ENCODE results near the gene GPR157.
"Not testable (repeated sequence)": the region's sequence is repeated elsewhere in the genome, so short reads cannot be mapped to it uniquely, and the experiment has no call there.

GPR157 gene

GRCh38 chr1:9115351-9116205 lies 13.3 kb downstream of the GPR157 start:
- DNase-seq, result no peak

GRCh38 chr1:9112961-9113880 lies 15.7 kb downstream of the GPR157 start:
- no peak for DNase-seq

GRCh38 chr1:9111957-9112356 lies 16.9 kb downstream of the GPR157 start:
- no peak for DNase-seq

- DNase-seq, result no peak
Measured at GRCh38 chr1:9111357-9111691, 17.6 kb downstream of the GPR157 start.

GRCh38 chr1:9110669-9111356 lies 18.1 kb downstream of the GPR157 start:
- DNase-seq, result peak; percentile 86

- no peak for DNase-seq
Measured at GRCh38 chr1:9108056-9108665, 20.7 kb downstream of the GPR157 start.

- DNase-seq, result no peak
Measured at GRCh38 chr1:9107136-9107535, 21.8 kb downstream of the GPR157 start.

- no peak for DNase-seq
Measured at GRCh38 chr1:9106286-9106685, 22.6 kb downstream of the GPR157 start.

- DNase-seq, result no peak
Measured at GRCh38 chr1:9105336-9105867, 23.5 kb downstream of the GPR157 start.

- DNase-seq, result no peak
Measured at GRCh38 chr1:9101510-9102146, 27.3 kb downstream of the GPR157 start.

- DNase-seq, result no peak
Measured at GRCh38 chr1:9100471-9101043, 28.3 kb downstream of the GPR157 start.

GRCh38 chr1:9099555-9099954 lies 29.3 kb downstream of the GPR157 start:
- no peak for DNase-seq

- DNase-seq, result no peak
Measured at GRCh38 chr1:9097947-9098705, 30.8 kb downstream of the GPR157 start.

GRCh38 chr1:9095818-9096217 lies 33.1 kb downstream of the GPR157 start:
- no peak for DNase-seq

GRCh38 chr1:9093996-9094595 lies 34.8 kb downstream of the GPR157 start:
- DNase-seq, result not testable (repeated sequence)

- no peak for DNase-seq
Measured at GRCh38 chr1:9093581-9093980, 35.3 kb downstream of the GPR157 start.

GRCh38 chr1:9093091-9093490 lies 35.8 kb downstream of the GPR157 start:
- no peak for DNase-seq

- no peak for DNase-seq
Measured at GRCh38 chr1:9088807-9089206, 40.1 kb downstream of the GPR157 start.

GRCh38 chr1:9087411-9088125 lies 41.3 kb downstream of the GPR157 start:
- no peak for DNase-seq

GRCh38 chr1:9086796-9087195 lies 42.1 kb downstream of the GPR157 start:
- no peak for DNase-seq
